Central memory CD8-positive, alpha-beta T cell (primary cell): ENCODE data around the gene RNF144B.

Experiments
- ATAC-seq: fragments of 150-1000 bp; cut with Tn5 transposase; replicated peaks from 2 replicates; pipeline ENCODE4 v1.10.0; 2022; ENCODE audit warnings: mild to moderate bottlenecking, moderate FRiP score, moderate number of reproducible peaks; ENCODE audit not compliant: poor library complexity, severe bottlenecking; ENCODE audit errors: extremely low read depth
- DNase-seq, 2 donors: peaks; one replicate each; pipeline ENCODE4 v3.0.0; 2021; ENCODE audit warnings: low spot score in 2 of 2
- H3K27ac Mint-ChIP-seq: one replicate; pipeline ENCODE4 v1.8.0; 2022; ENCODE audit warnings: low read depth, mild to moderate bottlenecking, moderate library complexity, mixed read lengths
- H3K27me3 Mint-ChIP-seq: one replicate; pipeline ENCODE4 v1.8.0; 2022; ENCODE audit warnings: mixed read lengths
- H3K36me3 Mint-ChIP-seq: one replicate; pipeline ENCODE4 v1.8.0; 2022; ENCODE audit warnings: mild to moderate bottlenecking, moderate library complexity, mixed read lengths; ENCODE audit not compliant: insufficient read depth
- H3K4me1 Mint-ChIP-seq: one replicate; pipeline ENCODE4 v1.8.0; 2022; ENCODE audit warnings: mixed read lengths
- H3K4me3 Mint-ChIP-seq: one replicate; pipeline ENCODE4 v1.8.0; 2022; ENCODE audit warnings: mild to moderate bottlenecking, moderate library complexity, mixed read lengths
- H3K9me3 Mint-ChIP-seq: one replicate; pipeline ENCODE4 v1.8.0; 2022; ENCODE audit warnings: mixed read lengths

Gene RNF144B

GRCh38 chr6:18387061-18387721 lies at the start of gene RNF144B:
Gene RNF144B, plus strand, starts transcription at chr6:18387350. Its CDS starts 12,185 bp downstream, at chr6:18399535.
- H3K4me1 Mint-ChIP-seq: peaks cover 25% of the 10 kb centered on the region
- H3K36me3 Mint-ChIP-seq: peaks cover 1% of the 10 kb centered on the region
- ATAC-seq: peak; percentile 80
- no peaks in the 10 kb centered on the region for H3K9me3 Mint-ChIP-seq
- H3K27me3 Mint-ChIP-seq: peaks cover 21% of the 10 kb centered on the region
- peak within 1 kb of the TSS; percentile 99 for H3K4me3 Mint-ChIP-seq
- peak; percentile 28 to 32 for DNase-seq
- peak within 1 kb of the TSS; percentile 79 for H3K27ac Mint-ChIP-seq

- H3K4me3 Mint-ChIP-seq: no peak overlapping the region
- ATAC-seq: no peak
- no peak for DNase-seq
- H3K4me1 Mint-ChIP-seq: no peaks in the 10 kb centered on the region
- no peak overlapping the region for H3K27ac Mint-ChIP-seq
- H3K36me3 Mint-ChIP-seq: no peaks in the 10 kb centered on the region
- peaks cover 14% of the 10 kb centered on the region for H3K27me3 Mint-ChIP-seq
- no peaks in the 10 kb centered on the region for H3K9me3 Mint-ChIP-seq
Observed at GRCh38 chr6:18339599-18339998, 47.6 kb upstream of the RNF144B start.

- ATAC-seq: no peak
- Mint-ChIP-seq H3K27ac (no peak overlapping the region), H3K36me3 (no peaks in the 10 kb centered on the region), H3K4me1 (no peaks in the 10 kb centered on the region), H3K4me3 (no peak overlapping the region), H3K27me3 (peaks cover 21% of the 10 kb centered on the region), H3K9me3 (no peaks in the 10 kb centered on the region)
- DNase-seq: no peak
Observed at GRCh38 chr6:18340781-18341551, 46.2 kb upstream of the RNF144B start.

- Mint-ChIP-seq H3K27me3 (peaks cover 16% of the 10 kb centered on the region), H3K4me1 (no peaks in the 10 kb centered on the region), H3K36me3 (no peaks in the 10 kb centered on the region), H3K4me3 (no peak overlapping the region), H3K9me3 (no peaks in the 10 kb centered on the region), H3K27ac (no peak overlapping the region)
- DNase-seq (no peak), ATAC-seq (no peak)
Observed at GRCh38 chr6:18342223-18342622, 44.9 kb upstream of the RNF144B start.

- Mint-ChIP-seq H3K27me3 (peaks cover 25% of the 10 kb centered on the region), H3K9me3 (no peaks in the 10 kb centered on the region), H3K4me3 (no peak overlapping the region), H3K4me1 (no peaks in the 10 kb centered on the region), H3K27ac (no peak overlapping the region), H3K36me3 (no peaks in the 10 kb centered on the region)
- ATAC-seq: no peak
- no peak for DNase-seq
Observed at GRCh38 chr6:18343741-18344140, 43.4 kb upstream of the RNF144B start.

- Mint-ChIP-seq H3K27me3 (peaks cover 54% of the 10 kb centered on the region), H3K9me3 (no peaks in the 10 kb centered on the region), H3K27ac (no peak overlapping the region), H3K36me3 (no peaks in the 10 kb centered on the region), H3K4me1 (no peaks in the 10 kb centered on the region), H3K4me3 (no peak overlapping the region)
- DNase-seq: no peak
- ATAC-seq: no peak
Observed at GRCh38 chr6:18347021-18347577, 40.1 kb upstream of the RNF144B start.

- Mint-ChIP-seq H3K4me3 (no peak overlapping the region), H3K27me3 (peaks cover 62% of the 10 kb centered on the region), H3K27ac (no peak overlapping the region), H3K4me1 (no peaks in the 10 kb centered on the region), H3K36me3 (no peaks in the 10 kb centered on the region), H3K9me3 (no peaks in the 10 kb centered on the region)
- ATAC-seq: no peak
- DNase-seq: no peak
Observed at GRCh38 chr6:18347866-18348265, 39.3 kb upstream of the RNF144B start.

GRCh38 chr6:18349386-18349785 lies 37.8 kb upstream of the RNF144B start:
- Mint-ChIP-seq H3K27me3 (peaks cover 66% of the 10 kb centered on the region), H3K36me3 (no peaks in the 10 kb centered on the region), H3K27ac (no peak overlapping the region), H3K9me3 (no peaks in the 10 kb centered on the region), H3K4me3 (no peak overlapping the region), H3K4me1 (no peaks in the 10 kb centered on the region)
- DNase-seq (no peak), ATAC-seq (no peak)

- ATAC-seq (no peak), DNase-seq (no peak)
- peaks cover 63% of the 10 kb centered on the region for H3K27me3 Mint-ChIP-seq
- no peaks in the 10 kb centered on the region for H3K36me3 Mint-ChIP-seq
- H3K4me1 Mint-ChIP-seq: no peaks in the 10 kb centered on the region
- H3K27ac Mint-ChIP-seq: no peak overlapping the region
- H3K4me3 Mint-ChIP-seq: no peak overlapping the region
- no peaks in the 10 kb centered on the region for H3K9me3 Mint-ChIP-seq
Observed at GRCh38 chr6:18350271-18350670, 36.9 kb upstream of the RNF144B start.

- Mint-ChIP-seq H3K27ac (no peak overlapping the region), H3K27me3 (peaks cover 66% of the 10 kb centered on the region), H3K9me3 (no peaks in the 10 kb centered on the region), H3K4me1 (no peaks in the 10 kb centered on the region), H3K4me3 (no peak overlapping the region), H3K36me3 (no peaks in the 10 kb centered on the region)
- ATAC-seq (no peak), DNase-seq (no peak)
Observed at GRCh38 chr6:18350712-18351111, 36.4 kb upstream of the RNF144B start.

- no peaks in the 10 kb centered on the region for H3K9me3 Mint-ChIP-seq
- H3K27ac Mint-ChIP-seq: no peak overlapping the region
- DNase-seq (no peak), ATAC-seq (no peak)
- H3K36me3 Mint-ChIP-seq: no peaks in the 10 kb centered on the region
- peaks cover 79% of the 10 kb centered on the region for H3K27me3 Mint-ChIP-seq
- no peaks in the 10 kb centered on the region for H3K4me1 Mint-ChIP-seq
- no peak overlapping the region for H3K4me3 Mint-ChIP-seq
Observed at GRCh38 chr6:18352001-18352400, 35.1 kb upstream of the RNF144B start.

- Mint-ChIP-seq H3K4me3 (no peak overlapping the region), H3K36me3 (no peaks in the 10 kb centered on the region), H3K27ac (no peak overlapping the region), H3K9me3 (no peaks in the 10 kb centered on the region), H3K4me1 (no peaks in the 10 kb centered on the region), H3K27me3 (peaks cover 74% of the 10 kb centered on the region)
- ATAC-seq (no peak), DNase-seq (no peak)
Observed at GRCh38 chr6:18352842-18353241, 34.3 kb upstream of the RNF144B start.

- ATAC-seq (no peak), DNase-seq (no peak)
- no peak overlapping the region for H3K27ac Mint-ChIP-seq
- H3K4me1 Mint-ChIP-seq: no peaks in the 10 kb centered on the region
- H3K9me3 Mint-ChIP-seq: peaks cover 3% of the 10 kb centered on the region
- H3K4me3 Mint-ChIP-seq: no peak overlapping the region
- H3K27me3 Mint-ChIP-seq: peaks cover 70% of the 10 kb centered on the region
- no peaks in the 10 kb centered on the region for H3K36me3 Mint-ChIP-seq
Observed at GRCh38 chr6:18353251-18353650, 33.9 kb upstream of the RNF144B start.
